Smooth muscle cell (in vitro differentiated cells): Measurements from ENCODE around the gene PDZRN4. TPM values are rescaled to one million over a fixed set of nuclear protein-coding genes. Genes with fewer than 3 reads are reported as not detected.

Experiments
- DNase-seq: peaks from one replicate; lab custom pipeline; 2025; ENCODE audit not compliant: unreplicated experiment; lab: John Stamatoyannopoulos, UW
- H2AFZ ChIP-seq: fragments of 200-600 bp; sonication (generic); 2 replicates; pipeline ENCODE4 v1.6.0; 2016; ENCODE audit warnings: antibody characterized with exemption, low read depth, mild to moderate bottlenecking
- H3F3A ChIP-seq: fragments of 200-600 bp; sonication (generic); 2 replicates; pipeline ENCODE4 v1.6.0; 2017; ENCODE audit warnings: antibody characterized with exemption, low read depth
- H3K27ac ChIP-seq: fragments of 200-600 bp; sonication (generic); 2 replicates; pipeline ENCODE4 v1.5.1; 2016; ENCODE audit warnings: low read depth, mild to moderate bottlenecking
- H3K27me3 ChIP-seq: fragments of 200-600 bp; sonication (generic); 2 replicates; pipeline ENCODE4 v1.6.1; 2016; ENCODE audit warnings: low read depth, mild to moderate bottlenecking
- H3K36me3 ChIP-seq: fragments of 200-600 bp; sonication (generic); 2 replicates; pipeline ENCODE4 v1.5.1; 2016; ENCODE audit warnings: low read depth
- H3K4me1 ChIP-seq: fragments of 200-600 bp; sonication (generic); 2 replicates; pipeline ENCODE4 v1.5.1; 2016; ENCODE audit warnings: low read depth
- H3K4me2 ChIP-seq: fragments of 200-600 bp; sonication (generic); 2 replicates; pipeline ENCODE4 v1.6.0; 2016; ENCODE audit warnings: mild to moderate bottlenecking
- H3K4me3 ChIP-seq: fragments of 200-600 bp; sonication (generic); 2 replicates; pipeline ENCODE4 v1.5.1; 2016; ENCODE audit warnings: mild to moderate bottlenecking
- H3K79me2 ChIP-seq: fragments of 200-600 bp; sonication (generic); 2 replicates; pipeline ENCODE4 v1.6.0; 2016; ENCODE audit warnings: low read depth, mild to moderate bottlenecking
- H3K9ac ChIP-seq: fragments of 200-600 bp; sonication (generic); 2 replicates; pipeline ENCODE4 v1.6.0; 2016; ENCODE audit warnings: low read depth
- H3K9me3 ChIP-seq: fragments of 200-600 bp; sonication (generic); replicated peaks from 2 replicates; pipeline ENCODE4 v1.5.1; 2016; ENCODE audit warnings: low read depth
- H4K20me1 ChIP-seq: fragments of 200-600 bp; sonication (generic); 2 replicates; pipeline ENCODE4 v1.6.0; 2016; ENCODE audit warnings: low read depth
- WGBS: methylation state at CpG from one replicate; pipeline ENCODE4 v1.1.7; 2016; ENCODE audit warnings: low lambda C conversion rate; 5-methylcytosine and 5-hydroxymethylcytosine counted together
- polyA plus RNA-seq: library from polyadenylated mRNA; unstranded; fragments of >200 nt; fragmentation: Nextera tagmentation; extraction: Ambion mirVana; gene quantifications from 2 replicates; pipeline ENCODE4 v1.2.1, GENCODE V29; 2016
- total RNA-seq: library from RNA; depleted of rRNA; stranded (reverse); fragments of >200 nt; gene quantifications from 2 replicates; pipeline ENCODE4 v1.2.3, GENCODE V29; 2014
- TF ChIP-seq, protein P1 (sequence below): fragments of 200-600 bp; sonication (generic); IDR thresholded peaks from 2 replicates; pipeline ENCODE4 v1.5.1; 2017; ENCODE audit warnings: borderline replicate concordance, mild to moderate bottlenecking, antibody characterized with exemption; ENCODE audit not compliant: insufficient read depth, poor library complexity, severe bottlenecking

PDZRN4 gene
- total and polyA plus RNA-seq, 2 experiments from 2014 or later, result 4.7 to 5.4 TPM

DNA sequence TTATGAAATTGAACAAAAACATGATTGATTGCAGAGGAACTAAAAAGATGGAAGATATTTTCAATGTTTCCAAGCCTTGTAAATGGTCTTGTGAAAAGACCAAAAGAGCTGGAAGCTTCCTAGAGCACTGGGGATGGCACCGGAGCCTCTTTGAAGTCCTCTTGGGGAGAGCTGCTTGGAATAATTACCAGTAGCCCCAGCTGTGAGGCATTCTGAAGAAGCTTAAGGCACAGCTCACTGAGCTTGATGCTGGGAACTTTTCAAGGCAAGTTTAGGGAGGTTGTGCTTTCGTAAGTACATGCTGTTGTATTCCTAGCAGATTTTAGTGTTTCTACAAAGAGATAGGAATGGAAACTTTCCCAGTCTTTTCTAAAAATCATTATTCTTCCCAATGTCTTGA is 13.9 kb downstream of the PDZRN4 start:
- Histone ChIP-seq H3F3A (no peaks in the 10 kb centered on the region), H3K4me1 (peaks cover 14% of the 10 kb centered on the region), H3K4me3 (no peak overlapping the region), H3K9me3 (no peaks in the 10 kb centered on the region), H4K20me1 (no peaks in the 10 kb centered on the region), H3K4me2 (no peak overlapping the region), H2AFZ (no peak overlapping the region), H3K36me3 (no peaks in the 10 kb centered on the region), H3K9ac (no peak overlapping the region), H3K27me3 (peaks cover 22% of the 10 kb centered on the region), H3K27ac (no peak overlapping the region), H3K79me2 (no peaks in the 10 kb centered on the region)
- TF ChIP-seq, protein P1, sequence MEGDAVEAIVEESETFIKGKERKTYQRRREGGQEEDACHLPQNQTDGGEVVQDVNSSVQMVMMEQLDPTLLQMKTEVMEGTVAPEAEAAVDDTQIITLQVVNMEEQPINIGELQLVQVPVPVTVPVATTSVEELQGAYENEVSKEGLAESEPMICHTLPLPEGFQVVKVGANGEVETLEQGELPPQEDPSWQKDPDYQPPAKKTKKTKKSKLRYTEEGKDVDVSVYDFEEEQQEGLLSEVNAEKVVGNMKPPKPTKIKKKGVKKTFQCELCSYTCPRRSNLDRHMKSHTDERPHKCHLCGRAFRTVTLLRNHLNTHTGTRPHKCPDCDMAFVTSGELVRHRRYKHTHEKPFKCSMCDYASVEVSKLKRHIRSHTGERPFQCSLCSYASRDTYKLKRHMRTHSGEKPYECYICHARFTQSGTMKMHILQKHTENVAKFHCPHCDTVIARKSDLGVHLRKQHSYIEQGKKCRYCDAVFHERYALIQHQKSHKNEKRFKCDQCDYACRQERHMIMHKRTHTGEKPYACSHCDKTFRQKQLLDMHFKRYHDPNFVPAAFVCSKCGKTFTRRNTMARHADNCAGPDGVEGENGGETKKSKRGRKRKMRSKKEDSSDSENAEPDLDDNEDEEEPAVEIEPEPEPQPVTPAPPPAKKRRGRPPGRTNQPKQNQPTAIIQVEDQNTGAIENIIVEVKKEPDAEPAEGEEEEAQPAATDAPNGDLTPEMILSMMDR, result no peak
- WGBS, result 81% methylated on average over 2 of the region's 2 CpGs
- no peak for DNase-seq

DNA sequence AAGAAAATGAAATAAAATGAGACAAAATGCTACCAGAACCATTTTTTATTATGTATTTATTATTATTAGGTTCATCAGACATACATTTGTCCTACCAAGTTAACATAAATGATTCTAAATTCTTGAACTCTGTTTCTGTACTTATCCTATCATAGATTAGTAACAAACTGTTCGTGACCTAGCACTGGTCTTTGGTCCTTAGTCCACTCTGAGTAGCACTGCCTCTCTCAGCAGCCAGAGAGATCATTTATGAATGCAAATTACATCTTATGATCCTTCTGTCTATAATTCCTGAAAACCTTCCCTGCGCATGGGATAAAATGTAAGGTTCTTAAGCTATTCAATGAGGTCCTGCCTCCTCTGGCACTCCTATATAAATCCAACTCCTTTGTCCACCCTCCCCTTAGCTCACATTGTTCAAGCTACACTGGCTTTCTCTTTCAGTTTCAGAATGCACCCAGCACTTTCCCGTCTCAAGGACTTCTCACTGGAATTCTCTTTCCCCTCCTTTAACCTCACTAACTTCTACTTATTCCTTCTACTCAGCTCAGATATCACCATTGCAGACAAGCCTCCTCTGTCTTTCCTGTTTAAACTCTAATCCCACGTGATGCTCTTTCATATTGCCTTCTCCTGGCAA is 17.1 kb downstream of the PDZRN4 start:
- no peaks in the 10 kb centered on the region for H4K20me1 ChIP-seq
- TF ChIP-seq, protein P1, result no peak
- H3F3A ChIP-seq, result no peaks in the 10 kb centered on the region
- no peak overlapping the region for H3K4me3 ChIP-seq
- no peaks in the 10 kb centered on the region for H3K9me3 ChIP-seq
- WGBS, result 57% methylated on average over 4 of the region's 4 CpGs
- H3K4me2 ChIP-seq, result no peak overlapping the region
- no peaks in the 10 kb centered on the region for H3K79me2 ChIP-seq
- H3K27ac ChIP-seq, result no peak overlapping the region
- no peak overlapping the region for H2AFZ ChIP-seq
- H3K27me3 ChIP-seq, result peaks cover 11% of the 10 kb centered on the region
- peaks cover 14% of the 10 kb centered on the region for H3K4me1 ChIP-seq
- no peaks in the 10 kb centered on the region for H3K36me3 ChIP-seq
- no peak for DNase-seq
- H3K9ac ChIP-seq, result no peak overlapping the region

DNA sequence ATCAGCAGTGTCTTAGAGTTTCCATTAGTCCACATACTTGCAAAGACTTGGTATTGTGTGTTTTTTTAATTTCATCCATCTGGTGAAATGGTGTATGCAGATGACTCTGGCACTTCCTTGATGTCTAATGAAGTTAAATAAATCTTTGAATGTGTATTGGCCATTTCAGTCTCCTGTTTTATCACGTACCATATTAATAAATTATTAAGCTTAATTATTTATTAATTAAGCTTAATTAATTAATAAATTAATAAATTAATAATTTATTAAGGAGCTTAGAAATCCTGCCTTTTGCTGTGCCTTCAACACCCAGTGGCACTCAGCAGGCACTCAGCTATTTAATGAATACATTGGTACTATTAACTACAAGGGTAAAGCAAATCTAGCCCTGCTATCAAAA is 18.2 kb downstream of the PDZRN4 start:
- no peak overlapping the region for H3K27ac ChIP-seq
- TF ChIP-seq, protein P1, result no peak
- H3K4me1 ChIP-seq, result peaks cover 14% of the 10 kb centered on the region
- H2AFZ ChIP-seq, result no peak overlapping the region
- no peak overlapping the region for H3K4me2 ChIP-seq
- no peaks in the 10 kb centered on the region for H3K36me3 ChIP-seq
- WGBS, result 38% methylated on average over 1 of the region's 1 CpG
- H3K79me2 ChIP-seq, result no peaks in the 10 kb centered on the region
- no peaks in the 10 kb centered on the region for H3F3A ChIP-seq
- H3K9ac ChIP-seq, result no peak overlapping the region
- H4K20me1 ChIP-seq, result no peaks in the 10 kb centered on the region
- no peak for DNase-seq
- no peak overlapping the region for H3K4me3 ChIP-seq
- peaks cover 9% of the 10 kb centered on the region for H3K27me3 ChIP-seq
- no peaks in the 10 kb centered on the region for H3K9me3 ChIP-seq

DNA sequence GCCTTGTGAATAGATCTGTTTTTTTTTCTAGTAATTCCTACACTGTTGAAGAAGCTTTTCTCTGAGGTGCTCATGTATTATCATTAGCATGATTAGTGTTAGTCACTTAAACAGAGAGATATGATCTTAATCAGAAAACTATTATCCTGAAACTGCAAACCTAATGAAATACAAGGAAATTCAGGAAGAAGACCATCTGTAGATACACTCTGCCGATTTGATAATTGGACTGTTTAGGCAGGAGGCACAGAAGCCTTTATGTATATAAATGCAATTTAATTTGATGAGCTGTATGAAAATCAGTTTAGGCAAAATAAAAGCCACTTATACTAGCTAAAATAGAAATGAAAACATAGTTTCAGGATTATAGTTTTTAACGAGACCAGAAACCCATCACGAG is 23.3 kb downstream of the PDZRN4 start:
- no peak overlapping the region for H2AFZ ChIP-seq
- H3K9me3 ChIP-seq, result no peaks in the 10 kb centered on the region
- H3K27me3 ChIP-seq, result peaks cover 5% of the 10 kb centered on the region
- TF ChIP-seq, protein P1, result no peak
- H3K4me1 ChIP-seq, result peaks cover 6% of the 10 kb centered on the region
- no peak overlapping the region for H3K4me2 ChIP-seq
- no peaks in the 10 kb centered on the region for H4K20me1 ChIP-seq
- H3K4me3 ChIP-seq, result no peak overlapping the region
- WGBS, result 90% methylated on average over 3 of the region's 3 CpGs
- no peaks in the 10 kb centered on the region for H3F3A ChIP-seq
- H3K9ac ChIP-seq, result no peak overlapping the region
- H3K27ac ChIP-seq, result no peak overlapping the region
- H3K79me2 ChIP-seq, result no peaks in the 10 kb centered on the region
- H3K36me3 ChIP-seq, result no peaks in the 10 kb centered on the region
- no peak for DNase-seq
